T47D (cell line): ENCODE measurements around the gene EEF1G.
"Not testable (repeated sequence)": the region's sequence is repeated elsewhere in the genome, so short reads cannot be mapped to it uniquely, and the experiment has no call there.

Experiments used
- DNase-seq, 2 experiments: peaks; one replicate each; pipeline versions ENCODE4 v3.0.0 to v3.0.0-alpha.2; 2011 to 2012; ENCODE audit warnings: low read depth in 1 of 2, low spot score in 1 of 2
- JUND ChIP-seq: IDR thresholded peaks from 2 replicates; pipeline ENCODE4 v1.6.1; 2012; ENCODE audit warnings: low read depth
- in situ Hi-C: cut with HindIII; loops from 2 replicates; pipeline ENCODE4 v1.10.0; 2016; ENCODE audit warnings: low sequenced_read_pairs, low pct_unique_long_range_greater_than_20kb

Gene EEF1G

GRCh38 chr11:62553839-62554361, 19.8 kb downstream of the EEF1G start:
- no peak for TF ChIP-seq JUND
- DNase-seq: no peak
- in situ Hi-C loops: no loop called here

- no peak; the same call in 1 of the 2 replicates for TF ChIP-seq JUND
- in situ Hi-C loops: no loop called here
- DNase-seq: peak; percentile 84 to 96
Observed at GRCh38 chr11:62553080-62553838, 20.4 kb downstream of the EEF1G start.

DNA sequence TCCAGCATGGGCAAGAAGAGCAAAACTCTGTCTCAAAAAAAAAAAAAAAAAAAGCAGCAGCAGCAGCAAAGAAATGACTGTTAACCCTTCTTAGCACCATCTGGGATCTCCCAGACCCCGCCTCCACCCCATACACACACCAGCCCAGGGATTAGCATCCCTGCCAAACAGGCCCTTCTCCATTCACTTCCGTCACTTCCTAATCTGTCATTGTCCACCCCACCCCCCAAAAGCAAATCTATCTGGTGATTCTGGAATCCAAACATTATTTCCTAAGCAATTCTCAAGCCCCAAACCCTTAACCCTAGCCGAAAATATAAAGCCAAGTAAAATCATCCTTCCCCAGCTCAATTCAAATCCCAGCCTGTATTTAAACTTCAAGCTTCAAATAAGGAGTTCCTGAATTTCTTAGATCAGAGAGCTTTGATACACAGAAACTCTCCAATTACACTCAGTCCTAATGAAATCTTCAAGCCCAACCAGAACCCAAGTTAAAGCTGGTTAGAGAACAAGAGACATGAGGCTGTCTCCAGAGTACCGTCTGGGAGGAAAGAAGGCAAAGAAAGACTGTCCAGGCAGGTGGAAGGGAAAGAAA, 21.1 kb downstream of the EEF1G start:
- TF ChIP-seq JUND: no peak
- peak in 1 of 2 experiments; percentile 81 for DNase-seq
- in situ Hi-C loops: no loop called here

- DNase-seq, in situ Hi-C loops: not testable (repeated sequence)
Observed at GRCh38 chr11:62550478-62550877, 23.2 kb downstream of the EEF1G start.

- TF ChIP-seq JUND: no peak
- DNase-seq: peak in 1 of 2 experiments; percentile 70
- in situ Hi-C loops: no loop called here
Observed at GRCh38 chr11:62548545-62549335, 25.0 kb downstream of the EEF1G start.

GRCh38 chr11:62547691-62548281, 25.9 kb downstream of the EEF1G start:
- TF ChIP-seq JUND: no peak
- DNase-seq: peak; percentile 66 to 87
- in situ Hi-C loops: no loop called here

GRCh38 chr11:62546929-62547625, 26.6 kb downstream of the EEF1G start:
- DNase-seq: peak; percentile 51 to 73
- no peak; the same call in 1 of the 2 replicates for TF ChIP-seq JUND
- in situ Hi-C loops: no loop called here

GRCh38 chr11:62546244-62546928, 27.3 kb downstream of the EEF1G start, which contains the start of gene AHNAK:
Gene AHNAK (minus strand): TSS chr11:62546806. CDS start chr11:62536098, 10,708 bp downstream.
- no peak for TF ChIP-seq JUND
- in situ Hi-C loops: no loop called here
- DNase-seq: peak; percentile 87 to 88

GRCh38 chr11:62545437-62546243, 28.1 kb downstream of the EEF1G start:
- no peak for TF ChIP-seq JUND
- in situ Hi-C loops: no loop called here

GRCh38 chr11:62544581-62545436, 28.9 kb downstream of the EEF1G start:
- peak; percentile 31 to 51 for DNase-seq
- no peak for TF ChIP-seq JUND
- in situ Hi-C loops: no loop called here

More at GRCh38 chr11:62545437-62546243, 28.1 kb downstream of the EEF1G start:
- DNase-seq: peak; percentile 95 to 96
